GM19238 (cell line): ENCODE measurements around the gene COPB2.
"Not testable (repeated sequence)": the region's sequence is repeated elsewhere in the genome, so short reads cannot be mapped to it uniquely, and the experiment has no call there.

Experiments used
- DNase-seq: peaks from one replicate; pipeline ENCODE4 v3.0.0; 2011; ENCODE audit warnings: low spot score; ENCODE audit not compliant: insufficient read length

The COPB2 gene

GRCh38 chr3:139378587-139379241 is 10.7 kb downstream of the COPB2 start:
- DNase-seq: no peak

- DNase-seq: no peak
Measured at GRCh38 chr3:139377378-139377777, 12.1 kb downstream of the COPB2 start.

- DNase-seq: no peak
Measured at GRCh38 chr3:139374099-139374498, 15.3 kb downstream of the COPB2 start.

GRCh38 chr3:139364549-139364948 is 24.9 kb downstream of the COPB2 start:
- DNase-seq: no peak

- DNase-seq: no peak
Measured at GRCh38 chr3:139361276-139361675, 28.2 kb downstream of the COPB2 start.

- no peak for DNase-seq
Measured at GRCh38 chr3:139358841-139359562, 30.4 kb downstream of the COPB2 start.

- DNase-seq: no peak
Measured at GRCh38 chr3:139357899-139358298, 31.5 kb downstream of the COPB2 start.

- no peak for DNase-seq
Measured at GRCh38 chr3:139355891-139356290, 33.6 kb downstream of the COPB2 start.

GRCh38 chr3:139355476-139355875 is 34.0 kb downstream of the COPB2 start:
- no peak for DNase-seq

GRCh38 chr3:139354661-139355060 is 34.8 kb downstream of the COPB2 start:
- DNase-seq: no peak

GRCh38 chr3:139353920-139354556 is 35.4 kb downstream of the COPB2 start:
- no peak for DNase-seq

- DNase-seq: no peak
Measured at GRCh38 chr3:139346771-139347170, 42.7 kb downstream of the COPB2 start.

- peak; percentile 84 for DNase-seq
Measured at GRCh38 chr3:139343895-139344856, 45.3 kb downstream of the COPB2 start, which contains the start of gene MRPS22. Gene MRPS22 (plus strand): TSS chr3:139344020. CDS start chr3:139344027, 7 bp downstream.

GRCh38 chr3:139342054-139342453 is 47.4 kb downstream of the COPB2 start:
- DNase-seq: no peak

- DNase-seq: no peak
Measured at GRCh38 chr3:139340784-139341183, 48.7 kb downstream of the COPB2 start.

- no peak for DNase-seq
Measured at GRCh38 chr3:139339219-139339906, 50.1 kb downstream of the COPB2 start.

- DNase-seq: no peak
Measured at GRCh38 chr3:139338405-139338804, 51.0 kb downstream of the COPB2 start.

- DNase-seq: not testable (repeated sequence)
Measured at GRCh38 chr3:139334675-139335074, 54.8 kb downstream of the COPB2 start.

- no peak for DNase-seq
Measured at GRCh38 chr3:139332092-139332491, 57.4 kb downstream of the COPB2 start.

GRCh38 chr3:139329364-139329850 is 60.0 kb downstream of the COPB2 start:
- peak; percentile 83 for DNase-seq
